ENCODE measurements around the gene TMA7.
A peak's percentile ranks its signal among the peaks of the same experiment; 100 is the strongest.

Gene TMA7

DNA sequence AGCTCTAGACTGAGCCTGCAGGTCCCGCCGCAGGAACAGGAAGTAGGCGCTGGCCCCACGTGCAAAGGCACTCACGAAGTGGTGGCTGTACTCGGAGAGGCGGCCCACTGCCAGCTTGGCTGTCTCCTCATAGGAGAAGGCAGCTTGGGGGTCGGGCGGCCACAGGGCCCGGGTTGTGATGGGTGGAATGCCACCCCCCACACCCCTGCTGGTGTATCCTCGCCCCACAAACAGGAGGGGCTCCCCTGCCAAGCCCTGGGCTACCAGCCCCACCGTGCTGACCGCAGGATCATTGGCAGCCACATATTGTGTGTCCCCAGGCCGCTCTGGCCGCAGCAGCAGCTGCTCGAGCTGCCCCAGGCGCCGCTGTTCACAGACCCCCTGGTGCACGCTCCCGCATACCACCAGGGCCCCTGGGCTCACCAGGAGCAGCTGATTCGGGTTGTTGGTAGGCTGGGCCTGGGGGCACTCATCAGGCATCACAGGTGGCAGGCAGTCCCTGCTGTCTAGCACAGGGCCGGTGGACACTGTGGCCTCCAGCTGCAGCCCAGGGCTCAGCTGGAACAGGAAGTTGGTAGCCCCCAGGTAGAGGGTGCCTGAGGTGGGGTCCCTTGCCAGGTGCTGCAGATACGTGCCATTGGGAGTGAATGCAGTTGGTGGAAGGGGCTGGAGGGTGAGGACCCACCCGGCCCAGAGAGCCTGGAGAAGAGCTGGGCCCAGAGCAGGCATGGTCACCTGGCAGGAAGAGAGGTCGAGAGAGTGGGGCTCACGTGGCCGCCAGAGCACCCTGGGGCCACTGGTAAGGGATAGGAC is 16.0 kb upstream of the TMA7 start:
- no peak for DNase-seq

DNA sequence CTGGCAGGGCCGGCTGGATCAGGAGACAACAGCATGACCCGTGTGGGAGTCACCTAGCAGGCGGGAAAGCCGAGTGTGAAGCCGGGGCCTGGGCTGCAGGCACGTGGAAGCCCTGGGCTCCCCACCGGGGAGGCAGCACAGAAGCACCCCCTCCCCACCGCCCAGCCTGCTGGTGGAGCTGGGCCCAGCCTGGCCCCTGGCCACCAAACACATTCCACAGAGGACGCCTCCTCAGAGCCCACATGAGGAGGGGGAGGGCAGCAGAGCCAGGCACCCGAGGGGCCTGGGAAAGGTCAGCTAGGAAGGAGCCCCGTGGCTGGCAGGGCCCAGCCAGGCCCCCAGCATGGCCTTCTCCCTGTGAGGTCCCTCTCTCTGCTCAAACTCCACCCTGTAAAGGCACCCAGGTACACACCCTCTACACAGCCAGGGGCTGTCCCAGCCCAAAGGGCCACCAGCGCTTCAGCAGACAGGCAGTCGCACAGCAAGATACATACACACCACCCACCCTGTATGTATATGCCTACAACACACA is 14.7 kb upstream of the TMA7 start:
- DNase-seq, result peak; percentile 67

DNA sequence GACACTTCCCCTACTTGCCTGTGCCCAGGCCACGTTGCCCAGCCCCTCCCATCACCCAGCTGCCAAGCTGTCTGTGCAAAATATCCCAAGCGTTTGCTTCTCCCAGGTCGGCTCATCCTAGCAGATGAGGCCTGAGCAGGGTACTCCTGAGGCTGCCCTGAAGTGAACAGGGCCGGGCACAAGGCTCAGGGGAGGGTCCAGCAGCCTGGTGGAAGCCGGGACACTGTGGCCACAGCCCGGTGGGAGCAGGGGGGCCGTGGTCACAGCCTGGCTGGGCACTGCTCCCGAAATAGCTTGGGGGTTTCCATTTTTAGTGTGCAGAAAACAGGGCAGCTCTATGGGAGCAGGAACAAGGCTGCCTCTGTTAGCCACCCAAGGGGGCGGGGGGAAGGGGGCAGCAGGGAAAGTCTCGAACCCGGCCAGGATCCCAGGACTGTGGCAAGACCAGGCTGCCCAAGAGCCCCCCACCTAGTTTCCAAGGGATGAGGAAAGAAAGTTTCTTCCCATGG is 13.6 kb upstream of the TMA7 start:
- DNase-seq, result peak; percentile 16

DNA sequence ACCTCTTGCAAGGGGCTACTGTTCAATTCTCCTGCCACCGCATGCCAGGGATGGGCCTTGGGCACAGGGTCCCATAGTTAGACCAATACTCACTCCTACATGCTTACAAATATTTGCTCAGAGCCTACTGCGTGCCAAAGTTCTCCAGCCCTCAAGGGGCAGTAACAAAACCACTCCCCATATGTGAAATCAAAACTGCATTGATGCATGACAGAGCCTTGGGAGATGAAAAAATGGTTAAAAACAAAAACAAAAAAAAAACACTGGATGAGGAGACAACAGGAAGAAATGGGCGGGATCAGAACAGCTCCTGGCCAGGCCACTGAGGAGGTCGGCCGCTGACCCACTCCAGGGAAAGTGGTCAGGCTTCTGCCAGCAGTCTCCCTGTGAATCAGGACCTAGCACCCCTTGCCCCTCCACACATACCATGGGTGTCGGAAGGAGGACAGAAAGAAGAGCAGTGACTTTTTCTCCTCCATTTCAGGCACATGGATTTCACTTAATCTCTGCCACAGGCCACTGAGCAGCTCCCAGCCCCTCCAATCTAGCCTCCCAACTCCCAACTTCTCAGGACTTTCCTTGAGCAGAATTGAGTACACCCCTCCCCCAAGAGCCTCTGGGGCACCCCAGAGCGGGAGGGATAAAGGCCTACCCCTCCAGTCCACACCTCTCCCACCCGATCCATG is 13.0 kb upstream of the TMA7 start:
- no peak for DNase-seq

DNA sequence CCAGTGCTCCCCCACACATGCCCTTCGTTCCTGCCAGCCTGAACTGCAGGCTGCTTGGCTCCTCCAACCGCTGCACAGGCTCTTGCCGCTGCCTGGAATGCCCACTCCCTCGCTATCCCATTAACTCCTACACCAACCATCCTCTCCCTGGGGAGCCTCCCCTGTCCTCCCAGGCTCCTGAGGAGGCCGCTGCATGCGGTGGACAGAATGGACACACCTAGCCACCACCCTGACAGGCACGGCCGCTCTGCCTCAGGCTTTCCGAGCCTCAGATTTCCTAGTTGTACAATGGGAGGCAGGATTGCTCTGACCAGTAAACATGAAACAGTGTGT is 12.5 kb upstream of the TMA7 start:
- DNase-seq, result peak; percentile 24

DNA sequence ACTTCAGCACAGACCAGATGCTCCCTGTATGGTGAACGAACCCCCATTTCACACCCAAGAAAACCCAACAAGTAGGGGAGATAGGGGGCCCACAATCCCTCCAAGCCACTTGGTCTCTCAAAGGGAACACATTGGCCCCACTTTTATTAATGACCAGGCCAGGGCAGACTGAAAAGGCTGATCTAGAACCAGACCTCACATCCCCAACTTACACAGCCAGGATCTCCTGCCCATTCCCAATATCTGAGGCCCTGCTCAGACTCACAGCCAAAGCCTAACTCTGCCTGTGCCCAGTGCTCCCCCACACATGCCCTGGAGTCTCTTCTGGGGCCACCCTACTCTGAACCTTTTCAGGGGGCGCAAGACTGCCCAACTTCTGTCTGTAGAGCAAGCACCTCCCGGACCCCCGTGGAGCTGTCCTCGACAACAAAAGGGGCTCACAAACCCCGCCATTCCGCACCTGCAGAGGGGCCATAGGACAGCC is 11.9 kb upstream of the TMA7 start:
- peak; percentile 62 for DNase-seq

DNA sequence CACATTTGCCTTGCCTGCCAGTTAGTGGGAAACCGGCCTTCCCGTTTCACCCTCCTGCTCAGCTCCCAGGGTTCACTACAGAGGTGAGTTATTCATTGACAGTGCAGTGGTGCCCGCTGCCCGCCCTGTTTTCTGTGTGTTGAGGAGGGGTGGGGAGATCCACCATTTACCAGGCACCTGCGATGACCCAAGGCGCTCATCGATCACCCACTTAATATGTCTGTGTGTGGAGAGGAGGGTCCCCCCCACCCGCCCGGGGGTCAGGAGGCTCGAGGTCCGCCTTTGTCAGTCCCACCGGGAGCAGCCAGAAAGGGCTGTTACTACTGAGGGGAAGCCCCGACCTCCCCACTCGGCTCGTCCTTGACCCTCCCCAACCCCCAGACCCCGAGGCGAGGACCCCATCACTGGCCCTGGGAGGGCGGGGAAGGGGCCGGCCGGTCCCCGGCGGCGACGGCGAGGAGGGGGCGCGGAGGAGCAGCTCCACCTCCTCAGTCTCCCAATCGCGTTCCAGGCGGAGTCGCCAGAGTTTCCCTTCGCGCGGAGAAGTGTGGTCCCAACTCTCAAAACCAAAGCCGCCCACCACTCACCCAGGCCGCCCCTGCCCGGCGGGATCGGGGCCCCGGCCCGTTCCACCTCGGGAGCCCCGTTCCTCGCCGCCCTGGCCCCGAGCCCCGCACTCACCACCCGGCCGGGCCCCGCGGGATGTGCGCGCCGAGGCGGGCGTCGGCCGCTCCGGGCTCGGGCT is 11.3 kb upstream of the TMA7 start:
- peak; percentile 87 for DNase-seq

DNA sequence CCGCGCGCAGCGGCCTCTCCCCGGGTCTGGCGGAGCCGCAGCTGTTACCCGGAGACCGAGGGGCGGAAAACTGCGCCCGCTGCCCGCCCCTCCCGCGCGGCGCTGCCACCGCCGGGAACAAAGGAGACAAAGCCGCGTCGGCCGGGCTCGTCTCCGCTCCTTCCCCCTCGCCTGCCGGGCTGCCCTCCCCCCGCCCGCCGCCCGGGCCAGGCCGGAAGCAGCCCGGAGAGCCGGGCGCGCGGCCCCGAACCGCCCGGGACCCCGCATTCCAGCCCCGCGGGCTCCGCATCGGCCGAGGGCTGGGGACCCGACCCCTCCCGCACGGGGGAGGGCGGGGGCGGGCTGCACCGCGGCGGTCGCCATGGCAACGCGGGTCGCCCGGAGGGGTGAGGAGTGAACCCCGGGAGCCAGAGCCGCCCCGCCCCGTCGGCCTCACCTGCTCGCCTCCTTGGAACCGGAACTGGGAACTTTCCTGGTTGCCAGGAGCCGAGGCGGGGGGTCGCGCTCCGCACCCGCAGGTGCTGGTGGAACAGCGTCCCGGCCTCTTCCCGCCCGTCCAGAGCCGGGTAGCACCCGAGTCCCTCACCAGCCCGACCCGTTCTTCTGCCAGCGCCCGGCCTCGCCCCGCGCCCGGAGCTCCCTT is 10.6 kb upstream of the TMA7 start:
- peak; percentile 79 for DNase-seq

DNA sequence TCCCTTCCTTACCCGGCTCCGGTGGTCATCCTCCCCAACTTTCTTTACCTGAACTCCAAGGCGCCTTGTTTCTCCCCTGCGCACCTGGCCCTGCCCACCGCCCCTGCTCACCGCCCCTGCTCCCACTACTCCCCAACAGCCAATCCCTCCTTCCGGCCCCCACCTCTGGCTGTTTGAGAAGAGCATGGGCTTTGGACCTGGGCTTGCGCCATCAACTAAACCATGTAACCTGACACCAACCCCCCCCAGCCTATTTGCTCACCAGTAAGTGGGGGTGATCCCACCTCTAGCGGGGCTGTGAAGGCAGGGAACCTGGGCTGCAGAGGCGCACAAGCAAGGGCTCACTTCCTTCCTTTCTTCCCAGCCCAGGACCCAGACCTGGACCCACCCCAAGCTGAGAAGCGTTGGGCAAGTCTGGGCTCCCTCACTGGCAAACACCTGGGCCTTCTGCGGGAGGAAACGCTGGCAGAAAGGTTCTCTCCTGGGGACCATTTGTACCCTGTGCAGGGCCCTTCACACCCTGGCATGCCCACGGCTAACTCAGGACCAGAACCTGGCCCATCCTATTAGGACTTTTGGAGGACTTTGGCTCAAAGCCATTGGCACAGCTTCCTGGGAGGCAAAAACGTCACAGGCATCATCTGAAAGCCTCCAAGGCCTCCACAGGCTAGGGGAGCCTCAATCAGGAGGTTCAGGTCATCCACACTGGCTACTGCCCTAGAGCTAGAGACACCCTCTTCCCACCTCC is 9.9 kb upstream of the TMA7 start, which contains the start of gene PLXNB1:
PLXNB1 (minus strand) TSS at position 127 of the 748 bp plus-strand sequence. CDS start 5,475 bp downstream, outside the sequence.
- DNase-seq, result peak; percentile 85

DNA sequence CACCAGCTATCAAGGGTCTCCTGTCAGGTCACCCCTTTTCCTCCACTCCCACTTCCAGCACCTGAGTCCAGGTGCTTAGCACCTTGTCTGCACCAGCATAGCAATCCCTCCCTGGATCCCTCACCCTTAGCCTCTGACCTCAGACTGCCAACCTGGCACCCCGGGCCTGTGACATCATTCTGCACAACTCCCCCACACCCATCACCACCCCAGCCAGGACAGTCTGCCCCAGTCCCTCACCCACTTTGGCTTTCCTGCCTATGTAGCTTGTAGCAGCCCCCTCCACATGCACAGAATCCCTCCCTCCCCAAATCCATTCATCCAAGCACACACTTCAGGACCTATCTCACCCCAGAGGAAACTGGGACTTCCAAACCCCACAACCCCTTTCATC is 9.4 kb upstream of the TMA7 start:
- DNase-seq, result no peak

DNA sequence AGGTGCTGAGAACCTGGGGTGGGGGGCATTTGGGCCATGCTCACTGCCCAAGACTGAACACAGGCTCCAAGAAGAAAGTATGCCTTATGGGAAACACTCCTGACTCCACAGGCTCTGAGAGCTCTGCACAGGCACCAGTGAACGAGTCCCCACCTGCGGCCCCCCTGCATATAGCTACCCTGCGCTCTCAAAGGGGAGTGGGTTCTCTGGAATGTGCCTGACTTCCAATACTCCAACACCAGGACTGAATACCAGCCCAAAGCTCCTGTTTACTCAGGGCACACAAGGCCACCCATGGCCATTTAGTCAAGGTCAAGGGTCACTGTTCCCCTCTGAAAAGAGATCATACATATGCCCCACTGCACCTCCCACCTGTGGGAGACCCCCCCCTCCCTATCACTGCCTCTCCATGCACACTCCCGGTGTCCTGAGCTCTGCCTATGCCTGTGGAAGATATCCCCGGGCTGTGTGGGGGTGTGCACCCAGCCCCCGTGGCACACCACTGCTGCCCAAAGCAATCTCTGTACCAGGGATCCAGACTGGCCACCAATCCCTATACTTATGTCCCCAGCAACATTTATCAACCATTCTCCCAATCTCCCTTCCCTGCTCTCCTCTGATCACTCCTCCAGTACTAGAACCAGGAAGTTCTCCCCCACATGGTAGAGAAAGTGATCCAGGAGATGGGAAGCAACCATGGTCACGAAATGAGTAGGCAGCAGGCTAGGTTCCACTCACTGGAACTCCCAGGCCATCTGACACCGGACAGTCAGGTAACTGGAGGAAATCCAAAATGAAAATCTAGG is 8.6 kb upstream of the TMA7 start:
- DNase-seq, result no peak

DNA sequence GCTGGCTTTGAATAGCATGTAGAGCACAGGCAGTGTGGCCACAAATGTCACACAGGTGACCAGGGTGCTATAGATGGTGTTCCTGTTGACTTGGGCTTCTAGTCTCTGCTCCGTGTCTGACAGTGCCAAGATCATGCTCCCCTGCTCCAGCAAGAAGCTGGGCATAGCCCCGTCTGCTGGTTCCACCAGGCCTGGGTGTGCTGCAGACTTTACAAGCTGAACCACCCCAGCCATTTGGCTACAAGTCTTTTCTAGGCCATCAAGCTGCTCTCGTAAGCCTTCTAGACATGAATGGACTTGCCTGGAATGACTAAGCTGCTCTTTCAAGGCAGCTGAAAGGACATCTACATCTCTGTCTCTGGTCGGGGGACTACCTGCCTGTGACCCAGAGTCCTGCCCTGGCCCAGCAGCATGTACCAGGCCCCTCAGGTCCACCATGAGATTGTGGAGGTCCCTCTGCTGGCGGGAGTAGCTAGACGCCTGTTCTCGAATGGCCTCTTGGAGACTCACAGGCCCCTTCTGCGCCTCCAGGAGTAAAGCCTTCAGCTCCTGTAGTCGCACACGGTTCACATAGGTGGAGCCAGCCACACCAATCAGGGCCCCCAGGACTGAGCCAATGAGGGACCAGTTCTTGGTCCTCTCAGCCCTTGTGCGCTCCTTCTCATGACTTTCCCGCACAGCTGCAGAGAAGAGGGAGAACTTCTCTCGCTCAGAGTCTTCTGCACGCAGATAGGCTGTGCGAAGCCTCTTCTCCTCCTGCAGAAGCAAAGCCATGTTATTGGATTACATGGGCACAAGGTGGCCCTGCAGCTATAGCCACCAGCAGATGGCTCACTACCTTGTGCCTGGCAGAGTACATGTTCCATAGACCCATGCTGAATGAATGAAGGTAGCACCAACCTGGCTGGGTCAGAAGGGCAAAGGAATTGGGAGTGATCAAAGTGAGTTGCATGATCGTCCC is 7.4 kb upstream of the TMA7 start:
- peak; percentile 35 for DNase-seq

DNA sequence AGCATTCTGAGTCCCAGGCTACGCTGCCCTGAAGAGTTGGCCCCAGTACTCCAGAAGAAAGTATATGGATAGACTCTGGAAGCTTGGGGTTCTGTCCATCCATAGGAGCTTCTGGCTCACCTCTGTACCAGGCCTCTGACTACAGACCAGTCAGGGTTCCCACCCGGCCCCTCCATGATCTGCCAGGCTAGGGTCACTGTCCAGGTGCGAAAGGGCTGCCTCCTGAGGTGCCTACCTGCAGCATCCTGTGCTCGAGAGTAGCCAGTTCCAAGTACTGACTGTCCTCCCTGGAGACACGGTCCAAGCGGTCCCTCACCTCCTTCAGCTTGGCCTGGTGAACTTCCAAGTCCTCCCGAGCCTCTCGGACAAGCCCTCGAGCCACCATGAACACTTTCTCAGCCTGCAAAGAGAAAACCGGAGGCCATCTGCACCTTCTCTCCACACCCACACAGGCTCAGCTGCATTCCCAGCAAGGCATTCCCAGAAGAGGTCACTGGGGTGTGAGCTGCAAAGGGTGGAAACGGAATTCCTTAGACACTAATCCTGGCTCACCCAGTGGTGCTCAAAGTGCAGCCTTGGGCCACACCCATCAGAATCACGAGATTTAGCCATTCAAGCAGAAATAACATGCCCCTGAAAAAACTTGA is 6.5 kb upstream of the TMA7 start:
- peak; percentile 67 for DNase-seq

DNA sequence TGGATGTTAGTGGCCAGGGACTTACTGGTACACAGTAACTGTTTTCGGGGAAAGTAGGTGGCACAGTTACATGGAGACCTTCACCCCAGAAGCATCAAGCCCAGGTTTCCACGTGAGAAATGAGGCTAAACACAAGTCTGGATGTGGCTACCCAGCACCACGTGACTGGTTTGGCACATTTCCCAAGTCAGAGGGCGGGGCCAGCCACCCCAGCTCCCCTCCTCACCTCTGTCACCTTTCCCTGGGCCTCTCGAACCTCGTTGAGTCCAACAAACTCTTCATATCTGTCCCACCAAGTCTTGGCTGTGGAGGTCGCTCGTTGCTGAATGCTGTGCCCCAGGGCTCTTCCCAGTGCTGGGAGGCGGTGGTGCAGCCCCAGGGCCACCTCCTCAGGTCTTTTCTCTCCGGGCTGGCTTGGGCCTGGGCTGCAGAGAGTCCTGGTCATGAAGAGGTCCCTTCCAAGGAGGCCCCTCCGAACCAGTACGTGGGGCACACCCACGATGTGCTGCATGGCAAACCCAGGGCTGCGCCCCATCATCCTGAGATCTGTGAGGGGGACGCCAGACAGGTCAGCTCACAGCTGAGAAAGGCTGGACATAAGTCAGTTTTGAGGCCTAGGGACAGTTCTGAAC is 5.3 kb upstream of the TMA7 start:
- DNase-seq, result no peak

DNA sequence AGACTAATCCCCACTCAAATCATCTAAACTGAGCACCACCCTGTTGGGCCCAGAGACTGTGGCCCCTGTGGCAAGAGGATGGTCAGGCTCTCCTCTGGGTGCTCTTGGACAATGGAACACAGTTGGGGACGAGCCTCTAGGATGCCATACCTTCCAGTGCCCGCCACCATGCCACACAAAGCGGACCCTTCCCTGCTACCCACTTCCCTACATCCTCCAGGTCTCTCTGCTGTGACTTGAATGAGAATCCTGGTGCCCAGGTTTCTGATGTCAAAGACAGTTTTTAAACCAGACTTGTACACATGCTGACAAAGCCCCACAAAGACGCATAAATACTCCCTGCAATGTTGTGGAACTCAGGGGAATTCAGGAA is 4.8 kb upstream of the TMA7 start:
- DNase-seq, result no peak

DNA sequence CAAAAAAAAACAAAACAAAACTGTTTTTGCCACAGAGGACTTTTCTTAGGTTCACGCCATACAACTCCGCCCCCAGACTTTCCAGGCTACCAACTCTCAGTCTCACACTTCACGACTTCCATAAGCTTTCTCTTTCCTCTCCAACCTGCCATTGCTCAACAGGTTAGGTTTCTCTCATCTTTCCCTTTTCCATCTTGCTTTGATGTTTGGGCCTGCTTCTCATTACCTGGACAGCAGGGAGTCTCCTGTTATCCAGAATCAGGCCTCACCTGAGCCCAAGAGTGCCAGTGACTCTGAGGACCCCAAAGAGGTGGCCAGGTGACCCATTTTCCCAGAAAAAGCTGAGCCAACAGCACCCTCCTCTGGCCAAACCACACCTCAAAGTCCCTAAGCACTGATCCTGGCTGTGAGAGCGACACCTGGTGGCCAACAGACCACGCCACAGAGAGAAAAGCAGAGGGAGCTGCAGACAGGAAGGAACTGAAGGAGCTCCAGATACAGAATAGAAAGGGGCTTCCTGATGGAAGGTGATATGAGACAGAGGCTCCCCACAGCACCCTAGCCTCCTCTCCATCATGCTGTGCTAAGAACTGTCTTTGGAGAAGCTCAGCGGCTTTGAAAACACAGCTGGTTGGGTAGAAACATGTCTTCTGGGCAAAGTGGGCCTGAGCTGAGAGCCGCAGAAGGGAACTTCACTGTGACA is 4.1 kb upstream of the TMA7 start:
- peak; percentile 96 for DNase-seq

DNA sequence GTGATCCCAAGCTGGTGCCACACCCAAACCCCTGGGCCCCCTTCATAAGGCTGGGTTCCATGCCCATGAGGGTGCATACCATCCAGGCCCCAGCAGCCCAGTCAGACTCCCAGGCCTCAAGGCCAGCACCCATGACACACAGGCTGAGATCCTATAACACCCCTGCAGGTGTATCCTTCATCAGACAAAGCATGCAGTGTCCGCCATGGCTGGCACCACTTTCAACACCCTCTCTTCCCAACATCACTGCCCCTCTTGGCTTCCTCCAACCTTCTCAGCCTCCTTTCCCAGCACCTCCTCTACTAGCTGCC is 3.6 kb upstream of the TMA7 start:
- no peak for DNase-seq

DNA sequence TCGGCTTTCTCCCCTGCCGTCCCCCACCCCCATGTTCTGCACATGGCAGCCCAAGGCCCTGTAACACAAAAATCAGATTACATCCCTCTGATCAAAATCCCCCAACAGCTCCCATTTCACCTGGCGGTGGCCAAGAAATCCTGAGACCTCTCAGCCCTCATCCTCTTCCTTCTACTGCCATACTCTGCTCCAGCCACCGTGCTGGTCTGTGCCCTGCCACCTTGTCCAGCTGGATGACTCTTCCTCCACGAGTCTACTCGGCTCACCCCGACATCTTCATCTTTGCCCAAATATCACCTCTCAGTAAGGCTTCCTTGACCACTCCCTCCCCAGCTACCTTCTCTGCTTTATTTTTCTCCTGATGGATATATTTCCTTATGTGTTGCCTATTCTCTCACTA is 3.2 kb upstream of the TMA7 start:
- DNase-seq, result no peak
